Measurements from ENCODE around the gene TMEM141. TPM values are rescaled to one million over a fixed set of nuclear protein-coding genes. Genes with fewer than 3 reads are reported as not detected.

TMEM141 gene
- polyA plus RNA-seq, 1 donor (not counting 4 experiments of a cell fraction or from before 2014, with no cell fraction given): 85.5 TPM

DNA sequence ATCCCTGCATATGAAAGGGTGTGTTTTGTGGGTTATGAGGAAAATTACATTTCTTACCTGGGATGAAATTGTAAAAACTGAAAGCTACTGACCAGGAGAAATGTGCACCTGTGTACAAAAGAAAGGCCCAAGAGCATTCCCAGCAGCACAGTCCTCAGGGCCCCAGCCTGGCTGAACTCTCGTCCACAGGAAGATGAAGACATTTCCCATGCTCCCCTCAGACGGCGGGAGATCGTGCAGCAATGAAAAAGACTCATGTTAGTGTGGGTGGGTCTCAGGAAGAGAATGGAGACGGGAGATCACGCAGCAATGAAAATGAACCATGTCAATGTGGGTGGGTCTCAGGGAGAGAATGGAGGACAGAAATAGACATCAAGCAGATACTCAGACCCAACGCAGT lies 14.2 kb upstream of the TMEM141 start:
- no peak for TF ChIP-seq EZH2 (IDR thresholded peaks at IDR 0.05; ENCODE audit: low read length)
- TF ChIP-seq, protein P1, sequence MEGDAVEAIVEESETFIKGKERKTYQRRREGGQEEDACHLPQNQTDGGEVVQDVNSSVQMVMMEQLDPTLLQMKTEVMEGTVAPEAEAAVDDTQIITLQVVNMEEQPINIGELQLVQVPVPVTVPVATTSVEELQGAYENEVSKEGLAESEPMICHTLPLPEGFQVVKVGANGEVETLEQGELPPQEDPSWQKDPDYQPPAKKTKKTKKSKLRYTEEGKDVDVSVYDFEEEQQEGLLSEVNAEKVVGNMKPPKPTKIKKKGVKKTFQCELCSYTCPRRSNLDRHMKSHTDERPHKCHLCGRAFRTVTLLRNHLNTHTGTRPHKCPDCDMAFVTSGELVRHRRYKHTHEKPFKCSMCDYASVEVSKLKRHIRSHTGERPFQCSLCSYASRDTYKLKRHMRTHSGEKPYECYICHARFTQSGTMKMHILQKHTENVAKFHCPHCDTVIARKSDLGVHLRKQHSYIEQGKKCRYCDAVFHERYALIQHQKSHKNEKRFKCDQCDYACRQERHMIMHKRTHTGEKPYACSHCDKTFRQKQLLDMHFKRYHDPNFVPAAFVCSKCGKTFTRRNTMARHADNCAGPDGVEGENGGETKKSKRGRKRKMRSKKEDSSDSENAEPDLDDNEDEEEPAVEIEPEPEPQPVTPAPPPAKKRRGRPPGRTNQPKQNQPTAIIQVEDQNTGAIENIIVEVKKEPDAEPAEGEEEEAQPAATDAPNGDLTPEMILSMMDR (optimal IDR thresholded peaks at IDR 0.05 in 1 of 3, IDR thresholded peaks at IDR 0.05 in 1 of 3, conservative IDR thresholded peaks at IDR 0.05 in 1 of 3; ENCODE audit: extremely low read depth in 1 of 3, insufficient read depth in 2 of 3, low read length in 3 of 3): no peak
- H3K9me1 ChIP-seq (ENCODE audit: control insufficient read depth, extremely low read depth, insufficient read depth, low read length): no peaks in the 10 kb centered on the region
- DNase-seq (ENCODE audit: low read depth, low spot score): no peak
- H3K4me2 ChIP-seq (ENCODE audit: control insufficient read depth, extremely low read depth, insufficient read depth, low read depth, low read length): no peak overlapping the region
- H3K36me3 ChIP-seq (ENCODE audit: control insufficient read depth in 2 of 2, extremely low read depth in 1 of 2, insufficient read depth in 2 of 2, low read length in 2 of 2): no peaks in the 10 kb centered on the region
- dilution Hi-C loops (cut with MboI; ENCODE audit: extremely low pct_ligation_motif_present, low sequenced_read_pairs): no loop called here
- no peaks in the 10 kb centered on the region for H3K4me1 ChIP-seq (ENCODE audit: control insufficient read depth, extremely low read depth, insufficient read depth, low read length)
- no peaks in the 10 kb centered on the region for H4K20me1 ChIP-seq (ENCODE audit: control insufficient read depth, extremely low read depth, insufficient read depth, low read length)
- no peak for FAIRE-seq
- H3K27ac ChIP-seq (ENCODE audit: control insufficient read depth, insufficient read depth, low read length): no peak overlapping the region
- H3K9me3 ChIP-seq (ENCODE audit: control insufficient read depth, low read depth, low read length): peaks cover 5% of the 10 kb centered on the region
- no peak overlapping the region for H2AFZ ChIP-seq (ENCODE audit: control insufficient read depth, low read length)
- no peak overlapping the region for H3K4me3 ChIP-seq (ENCODE audit: control insufficient read depth in 2 of 3, extremely low read depth in 1 of 3, insufficient read depth in 2 of 3, low read depth in 1 of 3, low read length in 3 of 3)
- no peaks in the 10 kb centered on the region for H3K79me2 ChIP-seq (ENCODE audit: control insufficient read depth, insufficient read depth, low read length)
- no peak overlapping the region for H3K9ac ChIP-seq (ENCODE audit: control insufficient read depth, extremely low read depth, insufficient read depth, low read length)
- H3K27me3 ChIP-seq (ENCODE audit: control insufficient read depth, extremely low read depth, insufficient read depth, low read length): peaks cover 25% of the 10 kb centered on the region

DNA sequence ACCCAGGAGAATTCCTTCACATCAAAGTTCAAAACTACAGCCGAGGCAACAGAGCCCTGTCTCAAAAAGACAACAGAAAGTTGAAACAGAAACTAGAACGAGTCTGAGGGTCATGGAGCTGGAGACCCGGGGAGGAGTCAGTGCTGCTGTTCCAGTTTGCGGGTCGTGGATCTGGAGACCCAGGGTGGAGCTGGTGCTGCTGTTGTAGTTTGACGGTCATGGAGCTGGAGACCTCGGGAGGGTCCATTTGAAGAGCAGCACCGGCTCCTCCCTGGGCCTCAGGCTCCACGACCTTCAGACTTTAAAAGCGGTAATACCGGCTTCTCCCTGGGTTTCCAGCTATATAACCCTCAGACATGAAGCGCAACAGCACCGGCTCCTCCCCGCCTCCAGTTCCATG lies 13.8 kb upstream of the TMEM141 start:
- Histone ChIP-seq H3K4me1 (ENCODE audit: control insufficient read depth, extremely low read depth, insufficient read depth, low read length) (no peaks in the 10 kb centered on the region), H3K9ac (ENCODE audit: control insufficient read depth, extremely low read depth, insufficient read depth, low read length) (no peak overlapping the region), H3K4me2 (ENCODE audit: control insufficient read depth, extremely low read depth, insufficient read depth, low read depth, low read length) (no peak overlapping the region), H3K9me3 (ENCODE audit: control insufficient read depth, low read depth, low read length) (peaks cover 5% of the 10 kb centered on the region), H3K27me3 (ENCODE audit: control insufficient read depth, extremely low read depth, insufficient read depth, low read length) (peaks cover 25% of the 10 kb centered on the region), H3K36me3 (ENCODE audit: control insufficient read depth in 2 of 2, extremely low read depth in 1 of 2, insufficient read depth in 2 of 2, low read length in 2 of 2) (no peaks in the 10 kb centered on the region), H2AFZ (ENCODE audit: control insufficient read depth, low read length) (no peak overlapping the region), H4K20me1 (ENCODE audit: control insufficient read depth, extremely low read depth, insufficient read depth, low read length) (no peaks in the 10 kb centered on the region), H3K27ac (ENCODE audit: control insufficient read depth, insufficient read depth, low read length) (no peak overlapping the region), H3K9me1 (ENCODE audit: control insufficient read depth, extremely low read depth, insufficient read depth, low read length) (no peaks in the 10 kb centered on the region), H3K4me3 (ENCODE audit: control insufficient read depth in 2 of 3, extremely low read depth in 1 of 3, insufficient read depth in 2 of 3, low read depth in 1 of 3, low read length in 3 of 3) (no peak overlapping the region), H3K79me2 (ENCODE audit: control insufficient read depth, insufficient read depth, low read length) (no peaks in the 10 kb centered on the region)
- FAIRE-seq (no peak), DNase-seq (ENCODE audit: low read depth, low spot score) (no peak)
- dilution Hi-C loops (cut with MboI; ENCODE audit: extremely low pct_ligation_motif_present, low sequenced_read_pairs): no loop called here
- TF ChIP-seq EZH2 (IDR thresholded peaks at IDR 0.05; ENCODE audit: low read length): no peak
- TF ChIP-seq, protein P1 (optimal IDR thresholded peaks at IDR 0.05 in 1 of 3, IDR thresholded peaks at IDR 0.05 in 1 of 3, conservative IDR thresholded peaks at IDR 0.05 in 1 of 3; ENCODE audit: extremely low read depth in 1 of 3, insufficient read depth in 2 of 3, low read length in 3 of 3): no peak
